ENCODE results near the gene DAPL1.

DNA sequence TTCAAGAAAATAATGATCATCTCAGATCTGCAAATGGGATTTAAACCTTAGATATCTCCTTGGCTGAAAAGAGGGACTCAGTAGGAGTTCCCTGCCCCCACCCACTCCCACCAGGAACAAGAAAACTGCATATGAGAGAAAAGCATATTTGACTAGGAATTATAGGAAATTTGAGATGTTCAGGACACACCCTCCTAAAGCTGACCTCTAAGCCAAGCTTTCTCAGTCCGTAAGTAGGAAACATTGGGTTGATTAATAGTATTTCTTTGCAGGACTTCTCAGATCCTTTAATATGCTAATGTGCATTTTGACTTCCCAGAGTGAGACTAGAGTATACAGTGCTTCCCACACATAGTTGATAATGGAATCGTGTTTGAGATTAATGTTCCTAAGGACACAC, 47.8 kb upstream of the DAPL1 start:
- TF ChIP-seq, protein P1, sequence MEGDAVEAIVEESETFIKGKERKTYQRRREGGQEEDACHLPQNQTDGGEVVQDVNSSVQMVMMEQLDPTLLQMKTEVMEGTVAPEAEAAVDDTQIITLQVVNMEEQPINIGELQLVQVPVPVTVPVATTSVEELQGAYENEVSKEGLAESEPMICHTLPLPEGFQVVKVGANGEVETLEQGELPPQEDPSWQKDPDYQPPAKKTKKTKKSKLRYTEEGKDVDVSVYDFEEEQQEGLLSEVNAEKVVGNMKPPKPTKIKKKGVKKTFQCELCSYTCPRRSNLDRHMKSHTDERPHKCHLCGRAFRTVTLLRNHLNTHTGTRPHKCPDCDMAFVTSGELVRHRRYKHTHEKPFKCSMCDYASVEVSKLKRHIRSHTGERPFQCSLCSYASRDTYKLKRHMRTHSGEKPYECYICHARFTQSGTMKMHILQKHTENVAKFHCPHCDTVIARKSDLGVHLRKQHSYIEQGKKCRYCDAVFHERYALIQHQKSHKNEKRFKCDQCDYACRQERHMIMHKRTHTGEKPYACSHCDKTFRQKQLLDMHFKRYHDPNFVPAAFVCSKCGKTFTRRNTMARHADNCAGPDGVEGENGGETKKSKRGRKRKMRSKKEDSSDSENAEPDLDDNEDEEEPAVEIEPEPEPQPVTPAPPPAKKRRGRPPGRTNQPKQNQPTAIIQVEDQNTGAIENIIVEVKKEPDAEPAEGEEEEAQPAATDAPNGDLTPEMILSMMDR (IDR thresholded peaks at IDR 0.05): no peak
- no peak for TF ChIP-seq EP300 (IDR thresholded peaks at IDR 0.05)
- TF ChIP-seq POLR2A (IDR thresholded peaks at IDR 0.05; ENCODE audit: low read depth): no peak

All from esophagus muscularis mucosa (tissue), 4 donors.